HG03575 (cell line): ENCODE results near the gene KLHL28.
"Not testable (repeated sequence)": the region's sequence is repeated elsewhere in the genome, so short reads cannot be mapped to it uniquely, and the experiment has no call there.

ENCODE experiments used
- ATAC-seq: cut with Tn5 transposase; IDR thresholded peaks from one replicate; pipeline ENCODE4 v1.9.1; 2021; ENCODE audit not compliant: unreplicated experiment, insufficient number of reproducible peaks, low FRiP score; ENCODE audit errors: extremely low read depth

KLHL28 gene

DNA sequence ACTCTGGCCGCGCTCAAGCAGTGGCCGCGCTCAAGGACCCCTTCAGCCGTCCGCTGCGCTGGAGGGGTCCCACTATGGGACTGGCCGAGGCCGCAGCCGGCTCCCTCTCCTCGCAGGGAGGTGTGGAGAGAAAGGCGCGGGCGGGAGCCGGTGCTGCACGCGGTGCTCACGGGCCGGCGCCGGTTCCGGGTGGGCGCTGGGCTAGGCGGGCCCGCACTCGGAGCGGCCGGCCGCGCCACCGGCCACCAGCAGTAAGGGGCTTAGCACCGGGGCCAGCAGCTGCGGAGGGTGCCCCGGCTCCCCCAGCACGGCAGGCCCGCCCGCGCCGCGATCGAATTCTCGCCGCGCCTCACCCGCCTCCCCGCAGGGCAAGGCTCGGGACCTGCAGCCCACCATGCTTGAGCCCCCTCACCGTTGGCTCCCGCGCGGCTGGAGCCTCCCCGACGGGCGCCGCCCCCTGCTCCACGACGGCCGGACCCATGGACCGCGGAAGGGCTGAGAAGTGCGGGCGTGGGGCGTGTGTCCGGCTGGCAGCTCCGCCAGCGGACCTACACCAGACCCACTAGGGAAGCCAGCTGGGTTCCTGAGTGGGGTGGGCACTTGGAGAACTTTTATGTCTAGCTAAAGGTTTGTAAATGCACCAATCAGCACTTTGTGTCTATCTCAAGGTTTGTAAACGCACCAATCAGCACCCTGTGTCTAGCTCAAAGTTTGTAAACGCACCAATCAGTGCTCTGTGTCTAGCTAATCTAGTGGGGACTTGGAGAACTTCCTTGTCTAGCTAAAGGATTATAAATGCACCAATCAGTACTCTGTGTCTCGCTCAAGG lies 49.5 kb downstream of the KLHL28 start:
- ATAC-seq, result no peak

GRCh38 chr14:44910821-44911220 lies 50.9 kb downstream of the KLHL28 start:
- ATAC-seq, result no peak

DNA sequence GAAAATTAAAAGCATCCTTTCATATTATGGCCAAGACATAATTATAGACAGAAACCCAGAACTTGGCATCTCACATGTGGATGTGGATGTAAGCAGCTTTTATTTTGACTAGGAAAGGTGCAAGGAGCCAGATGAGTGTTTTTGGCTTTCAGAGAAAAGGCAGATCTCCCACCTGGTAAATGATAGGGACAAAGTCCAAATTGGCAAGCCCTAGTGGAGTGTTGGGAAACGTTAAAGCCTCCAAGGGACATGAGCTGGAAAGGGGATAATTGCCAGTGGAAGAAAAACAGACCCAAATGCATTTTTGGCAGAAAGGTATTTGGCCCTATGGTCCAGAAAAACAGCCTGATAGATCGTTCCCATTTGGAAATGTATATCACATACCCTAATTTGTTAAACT lies 60.1 kb downstream of the KLHL28 start:
- ATAC-seq, result no peak

DNA sequence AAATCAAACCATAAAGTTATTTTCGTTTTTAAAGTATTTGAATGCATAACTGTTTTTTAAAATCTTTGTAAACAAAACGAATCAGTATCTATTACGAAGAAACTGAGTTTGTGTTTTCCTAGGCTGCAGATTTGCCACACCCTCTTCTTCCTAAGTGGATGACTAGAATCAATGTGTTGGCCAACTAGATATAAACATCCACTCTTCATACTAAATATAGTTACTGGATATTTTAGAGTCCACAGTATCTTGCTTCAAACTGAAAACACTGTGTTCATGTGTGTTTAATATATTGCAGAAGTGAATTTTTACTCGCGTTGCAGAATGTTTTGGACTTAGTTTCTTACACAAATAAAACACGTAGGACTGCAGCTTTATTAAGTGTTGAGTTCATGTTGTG lies 63.2 kb downstream of the KLHL28 start:
- no peak for ATAC-seq

GRCh38 chr14:44897845-44898151 lies 63.9 kb downstream of the KLHL28 start:
- ATAC-seq, result no peak

DNA sequence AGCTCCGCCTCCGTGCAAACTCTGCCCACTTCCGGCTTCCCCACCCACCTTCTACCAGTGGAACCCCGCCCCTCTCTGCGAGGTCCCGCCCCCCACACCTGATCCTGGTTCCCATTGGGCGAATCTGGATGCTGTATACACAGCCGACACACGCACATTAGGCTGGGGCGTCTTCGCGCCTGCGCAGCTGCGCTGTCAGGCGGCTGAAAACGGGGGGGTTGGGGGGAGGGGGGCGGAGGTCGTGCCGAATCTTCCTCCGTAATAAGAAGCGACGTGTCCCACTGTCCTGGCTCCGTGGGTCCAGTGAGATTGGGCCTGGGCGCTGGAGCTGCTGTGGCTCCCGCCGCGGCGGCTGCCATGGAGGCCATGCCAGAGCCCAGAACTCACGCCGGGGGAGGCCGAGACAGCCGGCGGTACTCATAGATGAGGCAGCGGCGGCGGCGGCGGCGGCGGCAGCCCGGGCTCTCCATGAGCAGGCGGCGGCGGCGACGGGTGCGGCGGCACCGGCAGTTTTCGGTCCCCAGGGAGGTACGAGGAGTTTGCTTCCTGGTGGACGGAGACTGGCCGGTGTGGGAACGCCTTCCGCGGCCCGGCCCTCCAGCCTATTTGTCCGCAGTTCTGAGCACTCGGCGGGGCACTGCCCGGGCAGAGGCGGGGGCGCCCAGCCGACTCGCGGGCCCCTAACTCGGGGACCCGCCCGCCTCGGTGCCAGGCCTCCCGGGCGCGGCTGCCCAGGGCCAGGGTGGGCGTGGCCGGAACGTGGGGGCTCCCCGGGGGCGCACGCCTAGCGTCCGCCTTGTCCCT lies 64.5 kb downstream of the KLHL28 start:
- ATAC-seq, result peak; percentile 70

- ATAC-seq, result no peak
Measured at GRCh38 chr14:44896275-44897040, 65.3 kb downstream of the KLHL28 start.

DNA sequence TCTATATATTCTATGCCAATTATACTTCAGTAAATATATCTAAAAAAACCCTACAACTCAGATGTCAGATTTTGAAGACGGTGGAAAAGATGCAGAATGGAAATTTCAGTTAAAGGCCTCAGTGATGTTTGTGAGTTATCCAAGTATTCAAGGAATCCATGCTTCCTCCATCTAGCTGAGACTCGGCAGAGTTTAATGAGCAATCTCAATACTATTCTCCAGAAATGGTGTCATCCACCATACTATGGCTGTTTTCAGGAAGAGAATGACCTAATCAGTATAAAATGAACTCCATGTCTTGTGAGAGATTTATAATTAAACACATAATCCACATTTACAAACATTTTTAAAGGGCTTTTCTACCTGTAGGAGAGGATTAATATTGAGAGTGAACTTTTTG lies 66.0 kb downstream of the KLHL28 start:
- ATAC-seq, result no peak

DNA sequence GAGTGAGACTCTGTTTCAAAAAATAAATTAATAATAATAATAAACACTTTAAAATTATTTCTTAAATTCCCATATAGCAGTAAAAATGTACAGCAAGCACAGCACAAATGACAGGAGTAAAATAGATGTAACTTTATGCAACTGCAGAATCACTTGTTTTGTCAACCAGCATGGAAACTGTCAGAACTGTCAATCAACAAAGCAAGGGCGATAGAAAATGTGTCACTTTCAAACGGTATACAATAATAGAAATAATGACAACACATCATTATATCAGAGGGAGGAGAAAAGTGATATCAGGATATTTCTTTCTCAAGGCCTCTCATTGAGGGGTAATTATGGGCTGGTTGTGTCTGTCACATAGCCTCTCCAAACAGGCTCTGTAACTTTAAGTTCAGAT lies 68.2 kb downstream of the KLHL28 start:
- no peak for ATAC-seq

DNA sequence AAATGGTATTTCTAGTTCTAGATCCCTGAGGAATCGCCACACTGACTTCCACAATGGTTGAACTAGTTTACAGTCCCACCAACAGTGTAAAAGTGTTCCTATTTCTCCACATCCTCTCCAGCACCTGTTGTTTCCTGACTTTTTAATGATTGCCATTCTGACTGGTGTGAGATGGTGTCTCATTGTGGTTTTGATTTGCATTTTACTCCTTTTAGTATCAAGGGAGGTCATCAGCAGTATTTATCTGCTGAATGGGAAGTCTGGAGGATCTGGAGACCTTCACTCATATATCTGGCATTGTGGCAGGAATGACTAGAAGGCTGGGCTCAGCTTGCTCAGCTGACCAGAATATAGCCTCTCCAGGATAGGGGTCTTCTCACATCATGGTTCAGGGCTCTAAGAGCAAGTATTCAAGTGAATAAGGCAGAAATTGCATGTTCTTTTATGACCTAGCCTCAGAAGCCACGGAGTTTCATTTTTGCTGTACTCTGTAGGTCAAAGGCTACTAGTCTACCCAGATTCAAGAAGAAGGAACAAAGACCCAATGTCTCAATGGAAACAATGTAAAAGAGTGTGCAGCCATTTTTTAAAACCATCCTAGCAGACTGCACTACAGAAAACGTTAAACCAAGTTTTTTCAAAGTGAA lies 69.9 kb downstream of the KLHL28 start:
- ATAC-seq, result not testable (repeated sequence)

GRCh38 chr14:44889595-44890471 lies 71.9 kb downstream of the KLHL28 start:
- ATAC-seq, result no peak

DNA sequence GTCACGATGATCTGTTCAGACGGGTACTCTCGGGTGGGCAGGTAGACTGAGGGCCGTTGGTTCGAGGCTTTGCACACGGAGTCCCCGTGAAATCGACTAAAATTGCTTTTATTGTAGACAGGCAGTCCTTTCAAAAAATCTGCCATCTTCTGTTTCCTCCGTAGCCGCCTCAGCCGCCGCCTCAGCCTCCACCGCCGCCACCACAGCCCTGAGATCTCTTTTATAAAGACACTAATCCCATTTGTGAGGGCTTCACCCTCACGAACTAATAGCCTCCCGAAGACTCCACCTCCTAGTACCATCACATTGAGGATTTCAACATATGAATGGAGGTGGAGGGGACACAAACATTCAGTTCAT lies 74.2 kb downstream of the KLHL28 start:
- ATAC-seq, result no peak

DNA sequence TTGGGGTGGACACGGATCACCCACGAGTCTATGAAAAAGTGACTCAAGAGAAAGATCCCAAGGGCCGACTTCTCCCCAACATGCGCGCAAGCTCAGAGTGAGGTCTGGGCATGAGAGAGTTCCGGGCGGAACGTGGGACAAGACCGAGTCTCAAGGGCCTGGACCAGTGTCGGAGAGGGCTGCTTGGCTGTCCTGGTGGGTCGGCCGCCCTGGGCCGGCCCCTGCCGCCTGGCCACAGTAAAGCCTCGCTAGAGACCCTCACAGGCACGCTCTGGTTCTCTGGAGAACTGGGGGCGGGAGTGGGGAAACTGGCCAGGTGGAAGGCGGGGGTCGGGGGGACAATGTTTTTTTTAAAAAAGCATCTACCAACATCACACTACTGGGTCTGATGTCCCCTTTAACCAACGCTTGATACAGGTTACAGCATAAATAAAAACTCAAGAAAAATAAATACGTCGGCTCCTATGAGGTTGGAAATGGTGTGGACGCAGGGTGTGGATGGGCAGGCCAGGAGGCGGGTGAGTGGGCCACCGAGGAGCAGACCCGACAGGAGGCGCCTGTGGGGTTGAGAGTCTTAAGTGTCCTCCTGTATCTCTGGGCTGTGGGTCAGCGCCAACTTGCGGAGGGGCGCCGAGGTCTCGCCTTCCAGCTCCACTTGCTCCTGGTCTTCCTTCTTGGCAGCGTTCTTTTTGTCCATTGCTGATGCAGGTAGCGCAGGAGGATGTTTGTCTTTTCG lies 74.7 kb downstream of the KLHL28 start:
- no peak for ATAC-seq

DNA sequence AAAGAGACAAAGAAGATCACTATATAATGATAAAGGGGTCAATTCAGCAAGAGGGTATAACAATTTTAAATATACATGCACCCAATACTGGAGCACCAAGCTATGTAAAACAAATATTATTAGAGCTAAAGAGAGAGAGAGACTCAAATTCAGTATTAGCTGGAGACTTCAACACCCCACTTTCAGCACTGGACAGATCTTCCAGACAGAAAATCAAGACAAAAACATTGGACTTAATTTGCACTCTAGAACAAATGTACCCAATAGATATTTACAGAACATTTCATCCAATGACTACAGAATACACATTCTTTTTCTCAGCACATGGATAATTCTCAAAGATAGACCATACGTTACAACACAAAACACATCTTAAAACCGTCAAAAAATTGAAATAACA lies 81.0 kb downstream of the KLHL28 start:
- ATAC-seq, result no peak
